GM21737 (cell line): ENCODE results near the gene PCMTD2.

Experiments
- ATAC-seq: cut with Tn5 transposase; IDR thresholded peaks from one replicate; pipeline ENCODE4 v1.9.1; 2021; ENCODE audit warnings: mild to moderate bottlenecking, moderate library complexity; ENCODE audit not compliant: unreplicated experiment

PCMTD2 gene

GRCh38 chr20:64254571-64255360 is 782 bp upstream of the PCMTD2 start:
- ATAC-seq = no peak

GRCh38 chr20:64256282-64256935 is 861 bp downstream of the PCMTD2 start:
- no peak for ATAC-seq

GRCh38 chr20:64257107-64257757 is 1.7 kb downstream of the PCMTD2 start:
- ATAC-seq = no peak

DNA sequence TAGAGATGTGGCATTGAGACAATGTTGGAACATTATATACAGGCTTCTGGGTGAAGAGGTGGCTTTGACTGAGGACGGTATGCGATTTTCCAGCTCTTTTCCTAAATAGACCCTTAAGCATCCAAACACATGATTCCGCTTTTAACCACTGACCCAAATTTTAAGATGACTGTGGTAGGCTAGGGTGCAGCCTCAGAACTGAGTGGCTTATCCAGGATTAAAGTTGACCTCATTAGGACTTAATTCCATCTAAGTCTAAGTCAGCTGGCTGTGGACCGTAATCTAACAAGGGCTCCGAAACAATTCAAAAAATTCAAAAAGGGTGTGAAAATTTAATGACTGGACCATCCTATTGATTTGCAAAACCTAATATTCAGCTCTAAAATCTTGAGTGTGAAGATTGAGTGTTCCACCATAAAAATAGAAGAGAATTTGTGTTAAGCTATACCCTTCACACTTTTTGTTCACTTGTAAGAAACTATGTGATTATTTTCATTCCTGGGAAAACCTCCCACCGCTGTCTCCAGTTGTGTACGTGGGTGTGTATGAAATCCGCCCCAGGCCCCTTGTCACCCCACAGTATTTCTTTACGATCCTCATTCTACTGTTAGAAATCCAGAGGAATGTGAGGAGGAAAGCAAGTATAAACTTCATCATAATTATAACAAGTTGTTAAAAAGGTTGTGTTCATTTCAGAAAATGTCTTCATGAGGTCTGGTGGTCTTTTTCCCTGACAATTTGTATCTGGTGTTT is 2.7 kb downstream of the PCMTD2 start:
- no peak for ATAC-seq

- ATAC-seq = no peak
These were observed 4.7 kb downstream of the PCMTD2 start for GRCh38 chr20:64260239-64260638.

GRCh38 chr20:64261138-64261537 is 5.6 kb downstream of the PCMTD2 start:
- no peak for ATAC-seq

- ATAC-seq = no peak
These were observed 8.5 kb downstream of the PCMTD2 start for GRCh38 chr20:64264091-64264490.

GRCh38 chr20:64265201-64265600 is 9.7 kb downstream of the PCMTD2 start:
- ATAC-seq = no peak

- no peak for ATAC-seq
These were observed 11.4 kb downstream of the PCMTD2 start for GRCh38 chr20:64266988-64267387.

DNA sequence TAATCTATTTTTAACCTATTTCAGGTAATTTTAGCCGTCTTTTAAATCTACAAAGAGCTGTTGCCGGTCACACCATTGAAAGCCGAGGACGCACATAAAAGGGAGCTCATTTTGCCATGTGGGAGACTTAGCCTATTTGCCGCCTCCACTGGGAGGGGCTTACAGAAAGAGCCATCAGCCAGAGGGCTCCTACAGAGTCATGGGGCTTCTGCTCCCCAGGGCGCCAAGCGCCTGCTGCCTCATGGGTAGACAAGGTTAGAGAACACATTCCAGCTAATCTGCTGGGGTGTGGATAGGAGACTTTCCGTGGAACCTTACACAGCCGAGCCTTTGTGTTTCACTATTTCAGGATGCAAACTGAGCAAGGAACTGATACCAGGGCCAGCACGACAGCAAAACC is 12.6 kb downstream of the PCMTD2 start:
- ATAC-seq = no peak

GRCh38 chr20:64269604-64270411 is 14.3 kb downstream of the PCMTD2 start:
- ATAC-seq = no peak

DNA sequence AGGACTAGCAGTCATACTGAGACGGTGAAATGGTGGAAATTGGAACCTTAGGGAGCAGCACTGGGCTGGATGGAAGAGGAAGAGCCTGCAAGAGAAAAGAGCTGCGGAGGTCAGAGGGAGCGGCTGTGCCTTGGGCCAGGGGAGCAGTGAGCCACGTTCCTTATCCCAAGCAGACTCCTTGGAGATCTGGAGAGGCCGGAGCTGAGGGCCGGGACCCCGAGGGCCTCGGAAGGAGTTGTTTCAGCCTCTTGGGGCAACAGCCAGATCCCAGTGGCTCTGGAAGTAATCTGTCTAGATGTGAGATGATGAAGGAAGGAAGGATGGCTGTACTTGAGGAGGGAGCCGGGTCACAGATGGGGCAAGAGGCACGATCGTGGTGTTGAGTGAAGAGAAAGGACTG is 16.1 kb downstream of the PCMTD2 start:
- no peak for ATAC-seq

DNA sequence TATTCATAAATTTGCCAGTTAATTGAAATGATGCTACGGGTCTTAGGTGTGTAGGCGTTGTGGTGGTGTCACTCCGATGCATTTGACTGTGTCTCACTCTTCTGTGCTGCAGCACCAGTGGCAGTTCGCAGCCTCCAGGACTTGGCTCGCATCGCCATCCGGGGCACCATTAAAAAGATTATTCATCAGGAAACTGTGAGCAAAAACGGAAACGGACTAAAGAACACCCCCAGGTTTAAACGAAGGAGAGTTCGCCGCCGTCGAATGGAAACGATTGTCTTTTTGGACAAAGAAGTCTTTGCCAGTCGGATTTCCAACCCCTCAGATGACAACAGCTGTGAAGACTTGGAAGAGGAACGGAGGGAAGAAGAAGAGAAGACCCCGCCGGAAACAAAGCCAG is 17.6 kb downstream of the PCMTD2 start:
- no peak for ATAC-seq

DNA sequence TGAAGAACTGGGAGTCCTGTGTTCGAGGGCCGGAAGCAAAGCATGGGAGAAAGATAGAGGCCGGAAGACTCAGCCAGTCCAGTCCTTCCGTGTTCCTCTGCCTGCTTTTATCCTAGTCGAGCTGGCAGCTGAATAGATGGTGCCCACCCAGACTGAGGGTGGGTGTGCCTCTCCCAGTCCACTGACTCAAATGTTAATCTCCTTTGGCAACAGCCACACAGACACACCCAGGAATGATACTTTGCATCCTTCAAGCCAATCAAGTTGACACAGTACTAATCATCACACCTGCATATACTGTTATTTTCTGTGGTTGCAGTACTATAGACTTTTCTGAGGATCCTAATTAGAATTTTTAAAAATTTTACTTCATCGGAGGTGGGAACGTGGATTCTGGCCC is 21.3 kb downstream of the PCMTD2 start:
- ATAC-seq = no peak

DNA sequence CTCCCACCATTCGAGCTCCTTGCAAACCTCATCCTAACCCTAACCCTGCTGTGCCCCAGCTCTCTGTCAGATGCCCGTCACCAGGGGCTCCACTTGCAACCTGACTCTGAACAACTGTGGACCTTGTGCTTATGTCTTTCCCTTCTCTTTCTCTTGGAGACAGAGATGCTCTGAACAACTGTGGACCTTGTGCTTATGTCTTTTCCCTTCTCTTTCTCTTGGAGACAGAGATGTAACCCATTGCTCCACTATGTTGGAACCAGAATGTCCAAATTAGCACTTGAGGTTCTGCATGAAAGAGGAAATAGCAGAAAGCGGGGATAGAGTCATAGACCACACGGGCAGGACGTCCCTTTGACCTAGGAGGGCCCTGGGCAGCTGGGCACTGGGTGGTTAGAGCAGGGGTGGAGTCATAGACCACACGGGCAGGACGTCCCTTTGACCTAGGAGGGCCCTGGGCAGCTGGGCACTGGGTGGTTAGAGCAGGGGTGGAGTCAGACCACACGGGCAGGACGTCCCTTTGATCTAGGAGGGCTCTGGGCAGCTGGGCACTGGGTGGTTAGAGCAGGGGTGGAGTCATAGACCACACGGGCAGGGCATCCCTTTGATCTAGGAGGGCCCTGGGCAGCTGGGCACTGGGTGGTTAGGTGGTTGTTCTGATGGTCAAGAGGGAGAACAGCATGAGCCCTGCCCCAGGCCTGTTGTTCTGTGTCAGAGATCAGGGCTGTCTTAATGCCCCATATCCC is 22.2 kb downstream of the PCMTD2 start:
- ATAC-seq = no peak

DNA sequence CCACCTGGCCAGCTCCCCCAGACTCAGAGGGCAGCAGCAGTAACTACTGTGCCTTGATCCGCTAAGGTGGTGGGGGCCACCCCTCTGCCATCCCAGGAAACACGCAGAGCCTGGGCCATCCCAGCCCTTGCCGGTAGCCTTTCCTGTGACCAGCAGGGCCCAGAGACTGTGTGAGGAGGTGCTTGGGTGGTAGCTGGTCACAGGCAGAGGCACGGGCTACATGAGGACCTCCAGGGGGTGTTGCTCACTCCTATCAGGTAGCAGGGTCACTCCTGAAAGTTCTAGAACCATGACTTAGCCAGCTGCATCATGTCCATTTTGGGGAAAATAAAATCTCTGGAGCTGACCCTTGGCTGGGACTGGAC is 22.8 kb downstream of the PCMTD2 start:
- no peak for ATAC-seq

DNA sequence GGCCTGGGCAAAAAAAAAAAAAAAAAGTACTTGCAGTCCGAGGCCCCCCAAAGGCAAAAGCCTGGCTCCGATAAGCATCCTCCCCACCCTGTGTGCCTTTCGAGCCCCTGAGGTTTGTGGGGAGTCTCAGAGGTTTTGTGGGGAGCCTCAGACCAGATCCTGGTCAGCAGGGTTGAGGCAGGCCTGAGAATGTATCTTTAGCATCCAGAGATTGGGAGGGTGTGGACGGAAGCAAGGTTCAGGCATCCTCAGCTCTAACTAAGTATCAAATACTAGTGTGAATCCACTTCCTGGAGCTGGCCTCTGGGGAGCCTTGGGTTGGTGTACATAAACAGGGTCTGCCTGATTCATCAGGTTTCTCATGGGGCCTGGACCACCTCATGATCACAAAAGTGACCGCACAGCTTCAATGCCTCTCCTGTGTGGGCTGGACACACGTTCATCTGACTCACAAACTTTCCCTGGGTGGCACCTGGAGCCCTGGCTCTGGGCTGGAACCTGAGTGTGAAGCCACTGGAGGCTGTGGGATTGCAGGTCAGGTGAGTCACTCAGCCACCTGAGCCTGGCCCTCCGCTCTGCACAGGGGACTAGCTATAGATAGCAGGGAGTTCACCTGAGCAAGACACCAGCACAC is 24.4 kb downstream of the PCMTD2 start:
- ATAC-seq = no peak

- ATAC-seq = no peak
These were observed 24.9 kb downstream of the PCMTD2 start for GRCh38 chr20:64280460-64280843.

GRCh38 chr20:64283646-64284045 is 28.1 kb downstream of the PCMTD2 start:
- no peak for ATAC-seq
